Activated T-helper 17 cell treated with anti-CD3 and anti-CD28 coated beads, Interleukin-2, amount 50 U/mL, for 72 hours (primary cell): ENCODE results near the gene C19orf38. TPM values are rescaled to one million over a fixed set of nuclear protein-coding genes. Genes with fewer than 3 reads are reported as not detected.
"Not testable (repeated sequence)": the region's sequence is repeated elsewhere in the genome, so short reads cannot be mapped to it uniquely, and the experiment has no call there.

Experiments
- ATAC-seq: fragments of 150-1000 bp; cut with Tn5 transposase; replicated peaks from 2 replicates; pipeline ENCODE4 v1.10.0; 2021; ENCODE audit warnings: mild to moderate bottlenecking, moderate library complexity
- H3K27ac Mint-ChIP-seq: one replicate; pipeline ENCODE4 v1.8.0; 2022; ENCODE audit warnings: mixed read lengths
- H3K27me3 Mint-ChIP-seq: one replicate; pipeline ENCODE4 v1.8.0; 2022; ENCODE audit warnings: mixed read lengths
- H3K36me3 Mint-ChIP-seq: one replicate; pipeline ENCODE4 v1.8.0; 2022; ENCODE audit warnings: low read depth, mild to moderate bottlenecking, mixed read lengths
- H3K4me1 Mint-ChIP-seq: one replicate; pipeline ENCODE4 v1.8.0; 2022; ENCODE audit warnings: mixed read lengths
- H3K4me3 Mint-ChIP-seq: one replicate; pipeline ENCODE4 v1.8.0; 2022; ENCODE audit warnings: mild to moderate bottlenecking, mixed read lengths
- H3K9me3 Mint-ChIP-seq: one replicate; pipeline ENCODE4 v1.8.0; 2022; ENCODE audit warnings: mixed read lengths
- total RNA-seq, 2 donors: library from RNA; stranded (reverse); gene quantifications; one replicate each; pipeline ENCODE4 v1.2.3, GENCODE V29; 2022

The C19orf38 gene
- total RNA-seq, 2 donors from 2014 or later = 0.48 to 1.7 TPM

DNA sequence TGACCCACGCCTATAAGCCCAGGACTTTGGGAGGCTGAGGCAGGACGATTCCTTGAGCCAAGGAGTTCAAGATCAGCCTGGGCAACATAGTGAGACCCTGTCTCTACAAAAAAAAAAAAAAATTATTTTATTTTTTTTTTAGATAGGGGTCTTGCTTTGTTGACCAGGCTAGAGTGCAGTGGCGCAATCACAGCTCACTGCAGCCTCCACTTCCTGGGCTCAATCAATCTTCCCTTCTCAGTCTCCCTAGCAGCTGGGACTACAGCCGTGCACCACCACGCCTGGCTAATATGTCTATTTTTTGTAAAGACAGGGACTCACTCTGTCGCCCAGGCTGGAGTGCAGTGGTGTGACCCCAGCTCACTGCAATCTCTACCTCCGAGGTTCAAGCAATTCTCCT lies 4.7 kb downstream of the C19orf38 start:
- no peak for ATAC-seq
- Mint-ChIP-seq H3K36me3 (no peaks in the 10 kb centered on the region), H3K9me3 (no peaks in the 10 kb centered on the region), H3K27me3 (no peaks in the 10 kb centered on the region), H3K4me3 (no peak overlapping the region), H3K4me1 (no peaks in the 10 kb centered on the region), H3K27ac (no peak overlapping the region)

DNA sequence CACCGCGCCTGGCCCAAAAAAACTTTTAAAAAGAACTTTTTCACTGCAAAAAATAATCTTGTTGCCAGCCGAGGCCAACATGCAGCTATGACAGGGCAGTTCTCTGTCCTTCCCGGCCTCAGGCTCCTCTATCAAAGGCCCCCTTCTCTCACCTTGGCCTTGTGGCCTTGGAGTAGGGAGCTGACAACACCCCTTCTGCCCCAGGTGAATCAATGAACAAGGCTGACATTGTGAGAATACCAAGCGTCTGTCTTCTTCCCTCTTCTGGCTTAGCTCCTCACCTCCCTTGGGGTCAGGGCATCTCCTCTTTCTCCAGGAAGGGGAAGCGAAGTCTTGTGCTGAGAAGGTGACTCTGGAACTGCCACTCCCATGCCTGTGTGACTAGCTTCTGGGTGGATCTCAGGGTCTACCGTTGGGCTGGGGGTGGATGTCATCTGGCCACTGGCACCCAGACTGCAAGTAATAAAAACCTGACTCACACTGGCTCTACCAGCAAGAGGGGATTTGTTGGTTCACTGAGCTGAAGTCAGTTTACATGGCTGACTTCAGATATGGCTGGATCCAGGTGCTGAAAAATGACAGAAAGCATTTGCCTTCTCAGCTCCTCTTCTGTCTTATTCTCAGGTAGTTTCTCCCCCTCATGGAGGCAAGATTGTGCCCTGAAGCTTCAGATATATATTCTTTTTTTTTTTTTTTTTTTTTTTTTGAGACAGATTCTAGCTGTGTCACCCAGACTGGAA lies 6.3 kb downstream of the C19orf38 start:
- Mint-ChIP-seq H3K4me3 (no peak overlapping the region), H3K27me3 (no peaks in the 10 kb centered on the region), H3K27ac (no peak overlapping the region), H3K9me3 (no peaks in the 10 kb centered on the region), H3K36me3 (no peaks in the 10 kb centered on the region), H3K4me1 (no peaks in the 10 kb centered on the region)
- ATAC-seq = no peak

DNA sequence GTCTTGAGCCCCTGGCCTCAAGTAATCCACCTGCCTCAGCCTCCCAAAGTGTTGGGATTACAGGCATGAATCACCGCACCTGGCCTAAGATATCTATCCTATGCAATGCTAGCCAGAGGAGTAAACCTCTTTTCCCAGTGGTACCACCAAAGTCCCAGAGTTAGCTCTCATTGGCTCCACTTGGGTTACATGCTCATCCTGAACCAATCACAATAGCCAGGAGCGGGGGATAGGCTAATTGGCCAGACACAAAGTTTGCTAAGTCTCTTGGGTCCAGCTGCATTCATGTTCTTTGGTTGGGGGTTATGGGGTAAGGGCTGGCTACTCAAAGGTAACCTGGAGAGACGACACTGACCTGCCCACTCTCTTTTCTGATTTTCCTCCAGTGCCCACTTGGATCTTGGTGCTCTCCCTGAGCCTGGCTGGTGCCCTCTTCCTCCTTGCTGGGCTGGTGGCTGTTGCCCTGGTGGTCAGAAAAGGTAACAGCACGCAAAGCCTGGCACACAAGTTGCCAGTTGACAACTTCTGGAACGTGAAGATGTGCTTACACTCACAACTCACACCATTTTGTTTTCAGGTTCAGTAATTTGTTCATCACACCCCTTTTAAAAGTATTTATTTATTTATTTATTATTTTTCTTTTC lies 7.8 kb downstream of the C19orf38 start:
- no peaks in the 10 kb centered on the region for H3K36me3 Mint-ChIP-seq
- H3K4me1 Mint-ChIP-seq = no peaks in the 10 kb centered on the region
- no peak overlapping the region for H3K27ac Mint-ChIP-seq
- no peaks in the 10 kb centered on the region for H3K27me3 Mint-ChIP-seq
- no peak overlapping the region for H3K4me3 Mint-ChIP-seq
- ATAC-seq = peak; percentile 48
- H3K9me3 Mint-ChIP-seq = no peaks in the 10 kb centered on the region

DNA sequence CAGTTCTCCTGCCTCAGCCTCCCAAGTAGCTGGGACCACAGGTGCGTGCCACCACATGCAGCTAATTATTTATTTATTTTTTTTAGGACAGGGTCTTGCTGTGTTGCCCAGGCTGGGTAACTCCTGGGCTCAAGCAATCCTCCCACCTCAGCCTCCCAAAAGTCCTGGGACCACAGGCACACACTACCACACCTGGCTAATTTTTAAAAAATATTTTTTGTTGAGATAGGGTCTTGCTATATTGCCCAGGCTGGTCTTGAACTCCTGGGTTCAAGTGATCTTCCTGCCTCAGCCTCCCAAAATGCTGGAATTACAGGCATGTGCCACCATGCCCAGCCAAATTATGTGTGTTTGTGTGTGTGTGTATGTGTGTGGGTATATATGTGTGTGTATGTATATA lies 8.7 kb downstream of the C19orf38 start:
- not testable (repeated sequence) for H3K27ac Mint-ChIP-seq, H3K27me3 Mint-ChIP-seq, H3K4me3 Mint-ChIP-seq, H3K36me3 Mint-ChIP-seq, H3K9me3 Mint-ChIP-seq, ATAC-seq, H3K4me1 Mint-ChIP-seq

DNA sequence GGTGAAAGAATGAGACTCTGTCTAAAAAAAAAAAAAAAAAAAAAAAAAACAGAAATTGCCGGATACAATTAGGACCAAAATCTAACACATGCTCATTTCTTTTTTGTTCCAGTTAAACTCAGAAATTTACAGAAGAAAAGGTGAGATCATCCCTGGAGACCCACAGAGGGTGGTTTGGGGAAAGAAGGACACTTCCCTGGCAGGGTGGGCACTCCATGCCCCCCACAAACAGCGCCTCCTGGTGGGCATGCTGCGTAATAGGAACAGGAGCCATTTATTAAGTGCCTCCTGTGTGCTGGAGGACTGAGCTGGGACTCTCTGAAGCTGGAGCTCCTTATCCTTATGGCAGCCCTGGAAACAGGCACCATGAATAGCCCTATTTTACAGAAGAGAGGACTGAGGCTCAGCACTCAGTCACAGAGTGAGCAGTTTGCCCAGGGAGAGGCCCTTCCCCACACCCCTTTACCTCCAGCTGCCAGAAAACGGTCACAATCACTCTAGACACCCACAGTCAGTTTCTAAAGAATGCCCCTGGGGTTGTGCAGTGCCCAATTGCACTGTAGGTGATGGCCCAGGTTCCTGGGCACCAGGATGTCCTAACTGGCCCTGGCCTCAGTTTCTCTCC lies 10.1 kb downstream of the C19orf38 start:
- H3K27ac Mint-ChIP-seq = no peak overlapping the region
- H3K4me1 Mint-ChIP-seq = no peaks in the 10 kb centered on the region
- H3K36me3 Mint-ChIP-seq = no peaks in the 10 kb centered on the region
- H3K4me3 Mint-ChIP-seq = no peak overlapping the region
- no peaks in the 10 kb centered on the region for H3K27me3 Mint-ChIP-seq
- peak; percentile 55 for ATAC-seq
- no peaks in the 10 kb centered on the region for H3K9me3 Mint-ChIP-seq

DNA sequence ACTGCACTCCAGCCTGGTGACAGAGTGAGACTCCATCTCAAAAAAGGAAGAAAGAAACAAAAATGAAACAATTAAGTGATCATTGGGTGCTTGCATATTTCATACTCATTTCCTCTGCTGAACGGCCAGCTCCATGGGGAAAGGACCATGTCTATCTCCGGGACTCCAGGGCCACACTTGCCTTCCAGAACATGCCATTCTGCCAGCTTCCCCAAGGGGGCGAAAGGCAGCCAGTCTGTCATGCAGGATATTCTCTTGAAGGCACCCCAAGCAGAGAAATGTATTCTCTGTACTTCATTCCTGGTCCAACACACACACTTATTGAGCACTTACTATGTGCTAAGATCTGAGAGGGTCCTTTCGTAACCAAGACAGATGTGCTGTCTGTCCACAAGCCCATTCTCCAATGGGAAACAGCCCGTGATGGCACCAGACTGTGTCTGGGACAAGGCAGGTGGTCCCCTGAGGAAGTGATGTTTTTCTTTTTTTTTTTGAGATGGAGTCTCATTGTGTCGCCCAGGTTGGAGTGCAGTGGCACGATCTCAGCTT lies 13.0 kb downstream of the C19orf38 start:
- H3K4me3 Mint-ChIP-seq = no peak overlapping the region
- peak; percentile 30 for ATAC-seq
- no peaks in the 10 kb centered on the region for H3K27me3 Mint-ChIP-seq
- H3K36me3 Mint-ChIP-seq = no peaks in the 10 kb centered on the region
- peaks cover 7% of the 10 kb centered on the region for H3K4me1 Mint-ChIP-seq
- H3K9me3 Mint-ChIP-seq = no peaks in the 10 kb centered on the region
- no peak overlapping the region for H3K27ac Mint-ChIP-seq

DNA sequence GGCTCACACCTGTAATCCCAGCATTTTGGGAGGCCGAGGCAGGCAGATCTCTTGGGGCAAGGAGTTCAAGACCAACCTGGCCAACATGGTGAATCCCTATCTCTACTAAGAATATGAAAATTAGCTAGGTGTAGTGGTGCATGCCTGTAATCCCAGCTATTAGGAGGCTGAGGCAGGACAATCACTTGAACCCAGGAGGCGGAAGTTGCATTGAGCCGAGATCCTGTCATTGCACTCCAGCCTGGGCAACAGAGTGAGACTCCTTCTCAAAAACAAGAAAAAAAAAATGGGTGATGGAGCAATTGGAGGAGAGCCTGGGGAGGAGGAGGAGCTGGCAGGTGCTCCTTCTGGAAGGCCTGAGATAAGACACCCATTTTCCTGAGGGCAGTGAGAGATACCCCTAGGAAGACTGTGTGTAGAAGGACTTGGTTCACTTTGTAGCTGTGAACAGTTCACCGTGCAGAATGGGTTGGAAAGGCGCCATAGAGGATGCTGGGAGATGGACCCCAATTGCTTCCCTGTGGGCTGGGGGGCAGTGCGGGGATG lies 14.4 kb downstream of the C19orf38 start:
- no peak for ATAC-seq
- no peak overlapping the region for H3K4me3 Mint-ChIP-seq
- no peaks in the 10 kb centered on the region for H3K9me3 Mint-ChIP-seq
- H3K27ac Mint-ChIP-seq = peak overlapping the region; percentile 47
- H3K4me1 Mint-ChIP-seq = peaks cover 7% of the 10 kb centered on the region
- H3K27me3 Mint-ChIP-seq = no peaks in the 10 kb centered on the region
- H3K36me3 Mint-ChIP-seq = no peaks in the 10 kb centered on the region

DNA sequence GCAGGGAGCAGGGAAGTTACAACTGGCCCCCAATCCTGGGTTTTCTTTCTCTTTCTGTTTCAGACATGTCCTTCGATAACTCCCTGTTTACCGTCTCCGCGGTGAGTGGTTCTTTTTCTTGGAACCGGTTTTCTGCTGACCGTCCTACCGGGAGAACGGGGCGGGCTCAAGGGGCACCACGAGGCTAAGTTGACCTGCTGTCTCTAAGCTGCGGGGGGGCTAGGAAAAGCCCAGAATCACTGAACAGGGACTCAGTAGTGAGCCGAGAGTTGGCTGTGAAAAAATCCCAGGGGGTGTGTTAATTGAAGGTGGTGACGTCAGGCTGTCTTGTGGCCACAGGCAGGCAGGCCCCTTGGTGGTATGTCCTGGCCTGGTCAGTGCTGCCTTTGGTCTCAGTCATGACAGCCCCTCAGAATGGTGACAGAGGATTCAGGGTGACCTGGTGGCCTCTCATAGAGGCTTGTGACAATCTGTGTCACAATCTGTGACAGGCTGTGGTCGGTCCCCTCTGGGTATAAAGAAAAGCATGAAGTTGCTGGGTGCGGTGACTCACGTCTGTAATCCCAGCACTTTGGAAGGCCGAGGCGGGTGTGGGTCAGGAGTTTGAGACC lies 15.0 kb downstream of the C19orf38 start:
- Mint-ChIP-seq H3K36me3 (no peaks in the 10 kb centered on the region), H3K4me1 (peaks cover 9% of the 10 kb centered on the region), H3K4me3 (no peak overlapping the region), H3K27me3 (no peaks in the 10 kb centered on the region), H3K9me3 (no peaks in the 10 kb centered on the region), H3K27ac (peak overlapping the region; percentile 47)
- no peak for ATAC-seq

DNA sequence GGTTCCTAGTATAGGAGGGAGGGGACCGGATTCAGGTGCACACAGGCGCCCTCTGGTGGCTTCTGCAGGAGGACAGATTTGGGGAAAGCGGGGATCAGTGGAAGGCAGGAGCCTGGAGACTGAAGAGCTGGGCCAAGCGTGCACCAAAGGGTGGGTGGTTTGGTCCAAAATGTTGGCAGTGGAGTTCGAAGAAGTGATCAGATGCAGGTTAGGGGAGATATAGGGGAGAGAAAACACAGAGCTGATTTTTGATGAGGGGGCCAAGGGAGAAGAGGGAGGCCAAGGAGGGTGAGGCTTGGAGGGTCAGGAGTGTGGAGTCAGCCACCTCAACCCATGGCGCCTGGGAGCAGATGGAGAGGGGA lies 16.3 kb downstream of the C19orf38 start:
- no peaks in the 10 kb centered on the region for H3K36me3 Mint-ChIP-seq
- peak overlapping the region; percentile 29 for H3K27ac Mint-ChIP-seq
- H3K9me3 Mint-ChIP-seq = no peaks in the 10 kb centered on the region
- peak overlapping the region; percentile 19 for H3K4me3 Mint-ChIP-seq
- peak; percentile 97 for ATAC-seq
- H3K4me1 Mint-ChIP-seq = peaks cover 10% of the 10 kb centered on the region
- no peaks in the 10 kb centered on the region for H3K27me3 Mint-ChIP-seq

DNA sequence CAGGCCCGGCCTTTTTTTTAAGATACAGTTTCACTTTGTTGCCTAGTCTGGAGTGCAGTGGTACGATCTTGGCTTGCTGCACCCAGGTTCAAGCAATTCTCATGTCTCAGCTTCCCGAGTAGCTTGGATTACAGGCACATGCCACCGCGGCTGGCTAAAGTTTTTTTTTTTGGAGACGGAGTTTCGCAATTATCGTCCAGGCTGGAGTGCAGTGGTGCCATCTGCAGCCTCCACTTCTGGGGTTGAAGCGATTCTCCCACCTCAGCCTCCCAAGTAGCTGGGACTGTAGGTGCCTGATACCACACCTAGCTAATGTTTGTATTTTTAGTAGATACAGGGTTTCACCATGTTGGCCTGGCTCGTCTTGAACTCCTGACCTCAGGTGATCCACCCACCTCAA lies 18.3 kb downstream of the C19orf38 start:
- Mint-ChIP-seq H3K36me3 (no peaks in the 10 kb centered on the region), H3K4me3 (no peak overlapping the region), H3K9me3 (no peaks in the 10 kb centered on the region), H3K27me3 (no peaks in the 10 kb centered on the region), H3K27ac (no peak overlapping the region), H3K4me1 (peaks cover 14% of the 10 kb centered on the region)
- no peak for ATAC-seq

DNA sequence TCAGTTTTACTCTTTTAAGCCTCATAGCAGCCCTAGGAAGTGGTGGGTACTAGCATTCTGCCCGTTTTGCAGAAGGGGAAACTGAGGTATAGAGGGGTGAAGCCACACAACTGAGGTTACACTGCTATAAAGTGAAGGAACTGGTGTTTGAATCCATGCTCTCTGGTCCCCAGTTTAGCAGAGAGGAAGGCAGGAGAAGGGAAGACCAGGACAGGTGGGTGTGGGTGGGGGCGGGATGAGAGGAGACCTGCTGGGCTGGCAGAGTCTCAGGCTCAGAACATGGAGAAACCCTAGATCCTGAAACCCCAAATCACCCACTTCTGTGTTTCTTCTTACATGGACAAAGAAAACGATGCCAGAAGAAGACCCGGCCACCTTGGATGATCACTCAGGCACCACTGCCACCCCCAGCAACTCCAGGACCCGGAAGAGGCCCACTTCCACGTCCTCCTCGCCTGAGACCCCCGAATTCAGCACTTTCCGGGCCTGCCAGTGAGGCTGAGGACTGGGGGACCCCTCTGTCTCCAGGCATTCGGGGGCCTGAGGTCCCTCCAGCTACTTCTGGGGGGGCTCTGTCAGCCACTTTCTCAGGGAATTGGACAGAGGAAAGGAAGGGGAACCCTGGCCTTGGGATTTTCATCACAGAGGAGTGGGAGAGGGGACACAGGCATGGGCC lies 20.8 kb downstream of the C19orf38 start:
- no peak overlapping the region for H3K4me3 Mint-ChIP-seq

DNA sequence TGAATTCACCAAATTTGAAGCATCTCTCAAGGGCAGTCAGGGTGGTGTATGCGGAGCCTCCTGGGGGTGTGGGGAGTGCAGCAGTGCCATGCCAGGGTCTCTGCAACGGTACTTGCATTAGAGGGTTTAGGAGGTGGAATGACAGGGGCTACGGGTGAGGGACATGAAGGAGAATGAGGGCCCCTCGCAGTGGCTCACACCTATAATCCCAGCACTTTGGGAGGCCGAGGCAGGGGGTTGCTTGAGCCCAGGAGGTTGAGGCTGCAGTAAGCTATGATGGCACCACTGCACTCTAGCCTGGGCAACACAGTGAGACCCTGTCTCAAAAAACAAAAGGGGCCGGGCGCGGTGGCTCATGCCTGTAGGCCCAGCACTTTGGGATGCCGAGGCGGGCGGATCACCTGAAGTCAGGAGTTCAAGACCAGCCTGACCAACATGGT lies 21.7 kb downstream of the C19orf38 start:
- ATAC-seq, H3K9me3 Mint-ChIP-seq, H3K36me3 Mint-ChIP-seq, H3K27me3 Mint-ChIP-seq: not testable (repeated sequence)
- peak overlapping the region; percentile 91 for H3K27ac Mint-ChIP-seq
- peaks cover 13% of the 10 kb centered on the region for H3K4me1 Mint-ChIP-seq
- peak overlapping the region; percentile 84 for H3K4me3 Mint-ChIP-seq

More for the DNA sequence above, 20.8 kb downstream of the C19orf38 start:
- no peaks in the 10 kb centered on the region for H3K27me3 Mint-ChIP-seq
- H3K36me3 Mint-ChIP-seq = peaks cover 10% of the 10 kb centered on the region
- peak overlapping the region; percentile 44 for H3K27ac Mint-ChIP-seq
- no peaks in the 10 kb centered on the region for H3K9me3 Mint-ChIP-seq
- peaks cover 19% of the 10 kb centered on the region for H3K4me1 Mint-ChIP-seq
- ATAC-seq = no peak

DNA sequence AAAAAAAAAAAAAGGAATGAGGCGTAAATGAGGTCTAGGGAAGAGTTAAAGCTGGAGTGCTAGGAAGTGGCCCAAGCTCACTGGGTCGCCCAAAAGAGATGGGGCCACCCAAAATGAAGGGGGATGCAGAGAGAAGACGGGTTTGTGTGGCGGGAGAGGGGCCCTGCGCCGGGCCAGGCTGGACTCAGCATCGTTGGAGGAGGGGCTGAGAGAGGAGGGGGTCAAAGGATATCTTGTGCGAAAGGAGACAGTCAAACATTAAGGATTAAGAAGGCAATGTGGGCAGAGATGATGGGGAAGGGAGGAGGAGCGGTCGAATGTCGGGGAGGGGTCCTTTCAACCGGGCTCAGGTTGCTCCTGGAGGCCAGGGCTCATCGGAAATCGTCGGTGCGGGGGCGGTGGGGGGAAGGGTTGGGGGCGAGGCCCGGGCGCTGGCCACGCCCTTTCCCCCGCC lies 22.3 kb downstream of the C19orf38 start:
- ATAC-seq = no peak
- Mint-ChIP-seq H3K9me3 (no peaks in the 10 kb centered on the region), H3K4me1 (peaks cover 13% of the 10 kb centered on the region)

More for the DNA sequence above, 22.3 kb downstream of the C19orf38 start:
- no peaks in the 10 kb centered on the region for H3K27me3 Mint-ChIP-seq
- peaks cover 10% of the 10 kb centered on the region for H3K36me3 Mint-ChIP-seq
- H3K27ac Mint-ChIP-seq = peak overlapping the region; percentile 91
- peak overlapping the region; percentile 84 for H3K4me3 Mint-ChIP-seq
